ENCODE data around the gene PTPRG. TPM values are rescaled to one million over a fixed set of nuclear protein-coding genes. Genes with fewer than 3 reads are reported as not detected.

Gene PTPRG
- total RNA-seq, 2 donors from 2014 or later, result 23.9 to 31.6 TPM

DNA sequence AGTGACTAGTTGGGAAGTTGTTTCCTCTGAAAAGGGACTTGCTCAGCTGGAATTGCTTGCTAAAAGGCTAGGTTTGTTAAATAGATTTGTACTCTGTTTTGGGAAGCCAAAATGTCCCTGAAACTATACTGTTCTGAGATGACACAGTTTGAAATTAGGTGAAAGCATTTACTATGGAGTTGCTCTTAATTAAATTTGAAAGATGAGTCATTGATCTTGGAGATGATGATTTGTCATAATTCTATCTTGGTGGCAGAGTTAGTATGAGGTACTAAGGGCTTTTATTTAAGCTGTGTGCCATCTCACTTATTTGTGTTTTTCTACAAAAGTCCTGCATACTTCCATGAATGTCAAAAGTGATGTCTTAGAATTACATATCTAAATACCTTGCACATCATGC, 320.9 kb downstream of the PTPRG start:
- TF ChIP-seq, protein P1, sequence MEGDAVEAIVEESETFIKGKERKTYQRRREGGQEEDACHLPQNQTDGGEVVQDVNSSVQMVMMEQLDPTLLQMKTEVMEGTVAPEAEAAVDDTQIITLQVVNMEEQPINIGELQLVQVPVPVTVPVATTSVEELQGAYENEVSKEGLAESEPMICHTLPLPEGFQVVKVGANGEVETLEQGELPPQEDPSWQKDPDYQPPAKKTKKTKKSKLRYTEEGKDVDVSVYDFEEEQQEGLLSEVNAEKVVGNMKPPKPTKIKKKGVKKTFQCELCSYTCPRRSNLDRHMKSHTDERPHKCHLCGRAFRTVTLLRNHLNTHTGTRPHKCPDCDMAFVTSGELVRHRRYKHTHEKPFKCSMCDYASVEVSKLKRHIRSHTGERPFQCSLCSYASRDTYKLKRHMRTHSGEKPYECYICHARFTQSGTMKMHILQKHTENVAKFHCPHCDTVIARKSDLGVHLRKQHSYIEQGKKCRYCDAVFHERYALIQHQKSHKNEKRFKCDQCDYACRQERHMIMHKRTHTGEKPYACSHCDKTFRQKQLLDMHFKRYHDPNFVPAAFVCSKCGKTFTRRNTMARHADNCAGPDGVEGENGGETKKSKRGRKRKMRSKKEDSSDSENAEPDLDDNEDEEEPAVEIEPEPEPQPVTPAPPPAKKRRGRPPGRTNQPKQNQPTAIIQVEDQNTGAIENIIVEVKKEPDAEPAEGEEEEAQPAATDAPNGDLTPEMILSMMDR (IDR thresholded peaks at IDR 0.05), result no peak
- TF ChIP-seq POLR2A (IDR thresholded peaks at IDR 0.05), result no peak
- no peak for ATAC-seq
- intact Hi-C loops (cut with DNase I), result no loop called here

DNA sequence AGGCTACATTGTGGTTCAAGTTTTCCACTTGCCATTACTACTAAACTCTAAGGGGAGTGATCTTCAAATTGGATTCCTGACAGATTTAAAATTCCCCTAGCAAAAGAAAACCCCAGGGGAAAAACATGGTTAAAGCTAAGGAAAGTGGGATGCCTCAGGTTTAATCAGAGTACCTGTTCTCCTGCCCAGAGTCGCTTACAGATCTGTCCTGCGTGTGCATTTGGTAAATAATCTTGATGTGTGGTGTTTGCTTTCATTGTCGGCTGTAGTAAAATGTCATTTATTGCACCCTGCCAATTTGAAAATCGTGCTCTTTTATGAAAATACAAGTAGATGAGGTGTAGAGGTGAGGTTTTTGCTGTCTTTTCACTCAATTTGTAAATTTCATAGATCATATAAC, 323.4 kb downstream of the PTPRG start:
- Histone ChIP-seq H3K27ac (no peak overlapping the region), H3K9me3 (no peaks in the 10 kb centered on the region), H3K4me1 (no peaks in the 10 kb centered on the region), H3K27me3 (no peaks in the 10 kb centered on the region), H3K36me3 (replicated peaks in 1 of 2; ENCODE audit: insufficient read depth in 1 of 2, low read depth in 2 of 2) (no peaks in the 10 kb centered on the region), H3K4me3 (no peak overlapping the region)
- intact Hi-C loops (cut with DNase I), result no loop called here
- WGBS, 2 donors, result 26 to 35% methylated on average over 4 of the region's 4 CpGs
- ATAC-seq (no peak), DNase-seq (no peak)
- TF ChIP-seq, protein P1 (IDR thresholded peaks at IDR 0.05), result no peak
- no peak for TF ChIP-seq POLR2A (IDR thresholded peaks at IDR 0.05)

More for the DNA sequence above, 320.9 kb downstream of the PTPRG start:
- no peak for DNase-seq
- Histone ChIP-seq H3K4me1 (peaks cover 7% of the 10 kb centered on the region), H3K27me3 (no peaks in the 10 kb centered on the region), H3K9me3 (no peaks in the 10 kb centered on the region), H3K36me3 (replicated peaks in 1 of 2; ENCODE audit: insufficient read depth in 1 of 2, low read depth in 2 of 2) (no peaks in the 10 kb centered on the region), H3K27ac (no peak overlapping the region), H3K4me3 (no peak overlapping the region)

DNA sequence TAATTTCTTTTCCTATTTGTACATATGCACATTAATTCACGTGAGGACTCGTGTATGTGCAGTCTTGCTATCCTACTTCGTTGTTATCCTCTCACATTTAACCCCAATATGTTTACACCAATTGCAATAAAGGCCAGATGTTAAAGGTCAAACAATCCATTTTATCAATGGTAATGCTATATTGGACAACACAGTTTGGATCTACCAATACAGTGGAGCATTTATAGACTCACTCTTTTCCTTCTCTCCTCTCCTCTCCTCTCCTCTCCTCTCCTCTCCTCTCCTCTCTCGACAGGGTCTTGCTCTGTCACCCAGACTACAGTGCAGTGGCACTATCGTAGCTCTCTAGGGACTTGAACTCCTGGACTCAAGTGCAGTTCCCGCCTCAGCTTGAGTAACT, 324.0 kb downstream of the PTPRG start:
- no peak for ATAC-seq
- H3K4me1 ChIP-seq, result no peaks in the 10 kb centered on the region
- H3K27me3 ChIP-seq, result no peaks in the 10 kb centered on the region
- no peak overlapping the region for H3K27ac ChIP-seq
- no peaks in the 10 kb centered on the region for H3K9me3 ChIP-seq
- no peaks in the 10 kb centered on the region for H3K36me3 ChIP-seq (replicated peaks in 1 of 2; ENCODE audit: insufficient read depth in 1 of 2, low read depth in 2 of 2)
- TF ChIP-seq POLR2A (IDR thresholded peaks at IDR 0.05), result no peak
- TF ChIP-seq, protein P1 (IDR thresholded peaks at IDR 0.05), result no peak
- intact Hi-C loops (cut with DNase I), result no loop called here
- no peak for DNase-seq
- 88 to 91% methylated on average over 4 to 5 of the region's 6 CpGs for WGBS, 2 donors
- H3K4me3 ChIP-seq, result no peak overlapping the region

DNA sequence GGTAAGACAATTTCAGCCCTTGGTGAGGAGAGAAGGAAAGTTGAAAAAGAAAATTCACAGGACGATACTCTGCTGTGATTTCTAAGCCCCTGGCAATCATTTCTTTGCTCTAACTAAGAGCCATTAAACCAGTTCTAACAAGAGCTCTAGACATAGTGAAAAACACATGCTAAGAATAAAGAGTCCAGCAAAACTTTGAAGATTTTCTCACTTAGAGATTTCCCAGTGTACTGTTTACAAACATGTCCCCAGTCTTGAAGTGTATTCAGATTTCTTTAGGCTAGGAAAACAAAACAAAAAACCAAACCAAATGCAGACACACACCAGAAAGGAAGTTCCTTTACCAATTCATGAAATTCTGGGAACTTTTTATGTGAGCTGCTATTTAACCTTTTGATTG, 325.8 kb downstream of the PTPRG start:
- Histone ChIP-seq H3K27ac (no peak overlapping the region), H3K4me3 (no peak overlapping the region), H3K9me3 (no peaks in the 10 kb centered on the region), H3K4me1 (no peaks in the 10 kb centered on the region), H3K27me3 (no peaks in the 10 kb centered on the region), H3K36me3 (replicated peaks in 1 of 2; ENCODE audit: insufficient read depth in 1 of 2, low read depth in 2 of 2) (no peaks in the 10 kb centered on the region)
- intact Hi-C loops (cut with DNase I), result no loop called here
- WGBS, 2 donors, result 81 to 86% methylated on average over 1 of the region's 1 CpG
- ATAC-seq (no peak), DNase-seq (no peak)
- TF ChIP-seq, protein P1 (IDR thresholded peaks at IDR 0.05), result no peak
- TF ChIP-seq POLR2A (IDR thresholded peaks at IDR 0.05), result no peak

DNA sequence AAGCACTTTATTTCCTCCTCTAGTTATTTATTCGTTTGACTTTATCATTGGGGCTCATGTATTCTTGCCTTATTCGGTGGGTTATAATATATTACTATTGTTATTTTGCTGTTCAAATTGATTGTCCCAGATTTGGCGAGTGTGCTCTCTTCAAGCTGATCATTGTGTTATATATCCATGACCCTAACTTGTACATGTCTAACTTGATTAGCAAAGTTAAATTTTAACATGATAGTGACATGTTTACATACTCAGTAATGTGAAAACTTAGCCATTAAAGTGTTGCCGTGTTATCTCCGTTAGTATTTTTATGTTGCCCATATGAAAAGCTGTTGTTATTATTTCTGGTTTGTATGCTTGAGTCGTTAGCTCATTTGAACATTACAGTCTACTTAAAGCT, 327.9 kb downstream of the PTPRG start:
- no peak for ATAC-seq
- H3K9me3 ChIP-seq, result no peaks in the 10 kb centered on the region
- TF ChIP-seq, protein P1 (IDR thresholded peaks at IDR 0.05), result no peak
- no peak for TF ChIP-seq POLR2A (IDR thresholded peaks at IDR 0.05)
- no peaks in the 10 kb centered on the region for H3K36me3 ChIP-seq (replicated peaks in 1 of 2; ENCODE audit: insufficient read depth in 1 of 2, low read depth in 2 of 2)
- H3K27ac ChIP-seq, result no peak overlapping the region
- WGBS, 2 donors, result 27 to 31% methylated on average over 6 of the region's 6 CpGs
- H3K4me1 ChIP-seq, result no peaks in the 10 kb centered on the region
- DNase-seq, result no peak
- no peaks in the 10 kb centered on the region for H3K27me3 ChIP-seq
- intact Hi-C loops (cut with DNase I), result no loop called here
- no peak overlapping the region for H3K4me3 ChIP-seq

All from body of pancreas (tissue), 4 donors.